OCI-LY3 (cell line): ENCODE data around the gene APOL3.

ENCODE experiments used
- CTCF ChIP-seq: fragments of 200-600, 300-600 bp; sonication (generic); IDR thresholded peaks from 2 replicates; pipeline ENCODE4 v1.5.1; 2014; ENCODE audit warnings: antibody characterized with exemption, low read length, low read depth
- EZH2phosphoT487 ChIP-seq: fragments of 200-600 bp; shearing (Covaris generic); IDR thresholded peaks from 2 replicates; pipeline ENCODE4 v1.6.1; 2018; ENCODE audit warnings: antibody characterized with exemption, mixed run types, low read depth

- no peak for TF ChIP-seq CTCF
- TF ChIP-seq EZH2phosphoT487, result no peak
Measured at GRCh38 chr22:36182056-36182455, 21.5 kb upstream of the APOL3 start.
